Sigmoid colon (tissue), 7 donors: ENCODE data around the gene ADCK2. TPM values are rescaled to one million over a fixed set of nuclear protein-coding genes. Genes with fewer than 3 reads are reported as not detected.

Source experiments
- DNase-seq: peaks from one replicate; pipeline ENCODE4 v3.0.0-alpha.2; 2019
- H3K27ac ChIP-seq, 4 donors: fragments of 200-600 bp; sonication (generic); one replicate each; pipeline ENCODE4 v1.5.1; 2016 to 2019; ENCODE audit warnings: mild to moderate bottlenecking in 1 of 4
- H3K27me3 ChIP-seq, 3 donors: fragments of 200-600 bp; sonication (generic); one replicate each; pipeline ENCODE4 v1.5.1; 2019; ENCODE audit warnings: mild to moderate bottlenecking in 1 of 3
- H3K36me3 ChIP-seq, 4 donors: fragments of 200-600 bp; sonication (generic); one replicate each; pipeline ENCODE4 v1.5.1; 2016 to 2019
- H3K4me1 ChIP-seq, 4 donors: fragments of 200-600 bp; sonication (generic); one replicate each; pipeline ENCODE4 v1.5.1; 2017 to 2019
- H3K4me3 ChIP-seq, 4 donors: fragments of 200-600 bp; sonication (generic); one replicate each; pipeline ENCODE4 v1.5.1; 2017 to 2019; ENCODE audit warnings: mild to moderate bottlenecking in 2 of 4, moderate library complexity in 1 of 4
- H3K9me3 ChIP-seq, 4 donors: fragments of 200-600 bp in 3 of 4; sonication (generic) in 3 of 4; one replicate each; pipeline versions ENCODE4 v1.5.1 to v1.6.1; 2013 to 2019
- EP300 ChIP-seq, 4 donors: sonication (generic); formaldehyde crosslinking; IDR thresholded peaks; one replicate each; pipeline ENCODE4 v1.6.1; 2017; ENCODE audit warnings: antibody characterized with exemption in 4 of 4
- POLR2A ChIP-seq, 2 donors: fragments of 450-650 bp; IDR thresholded peaks; one replicate each; pipeline ENCODE4 v1.6.1; 2016; ENCODE audit warnings: antibody characterized with exemption in 2 of 2, mild to moderate bottlenecking in 2 of 2, moderate library complexity in 2 of 2
- POLR2AphosphoS5 ChIP-seq, 4 donors: sonication (generic); formaldehyde crosslinking; IDR thresholded peaks; one replicate each; pipeline ENCODE4 v1.6.1; 2017; ENCODE audit warnings: antibody characterized with exemption in 4 of 4
- WGBS, 2 donors: extraction: QIAGEN DNeasy Blood & Tissue Kit; methylation state at CpG; one replicate each; pipeline ENCODE4 v1.1.7; 2013; 5-methylcytosine and 5-hydroxymethylcytosine counted together
- intact Hi-C: fragments of 100-400 bp; cut with DNase I; formaldehyde crosslinking; loops from one replicate; pipeline ENCODE4 v1.15.1; 2023
- polyA plus RNA-seq, 3 donors: library from polyadenylated mRNA; stranded (reverse); fragments of 200-250 nt; gene quantifications; one replicate each; pipeline ENCODE4 v1.2.3, GENCODE V29; 2013
- total RNA-seq, 4 donors: library from RNA; depleted of rRNA; stranded (reverse); fragments of >200 nt; gene quantifications; one replicate each; pipeline ENCODE4 v1.1.0, GENCODE V29; 2016
- TF ChIP-seq, protein P1 (sequence below), 4 experiments: fragments of 450-650 bp in 3 of 4; fragments of 200-600 bp in 1 of 4; IDR thresholded peaks; one replicate each; pipeline ENCODE4 v1.5.1; 2016 to 2019; ENCODE audit warnings: antibody characterized with exemption in 4 of 4, mild to moderate bottlenecking in 3 of 4, moderate library complexity in 2 of 4
- donor health status: healthy with polysubstance abuse.
- donor health status: Bipolar disorder and iron deficiency.
- donor health status: healthy.

Gene ADCK2
- total and polyA plus RNA-seq, 7 donors, result 14.8 to 24.0 (median 20.5) TPM

DNA sequence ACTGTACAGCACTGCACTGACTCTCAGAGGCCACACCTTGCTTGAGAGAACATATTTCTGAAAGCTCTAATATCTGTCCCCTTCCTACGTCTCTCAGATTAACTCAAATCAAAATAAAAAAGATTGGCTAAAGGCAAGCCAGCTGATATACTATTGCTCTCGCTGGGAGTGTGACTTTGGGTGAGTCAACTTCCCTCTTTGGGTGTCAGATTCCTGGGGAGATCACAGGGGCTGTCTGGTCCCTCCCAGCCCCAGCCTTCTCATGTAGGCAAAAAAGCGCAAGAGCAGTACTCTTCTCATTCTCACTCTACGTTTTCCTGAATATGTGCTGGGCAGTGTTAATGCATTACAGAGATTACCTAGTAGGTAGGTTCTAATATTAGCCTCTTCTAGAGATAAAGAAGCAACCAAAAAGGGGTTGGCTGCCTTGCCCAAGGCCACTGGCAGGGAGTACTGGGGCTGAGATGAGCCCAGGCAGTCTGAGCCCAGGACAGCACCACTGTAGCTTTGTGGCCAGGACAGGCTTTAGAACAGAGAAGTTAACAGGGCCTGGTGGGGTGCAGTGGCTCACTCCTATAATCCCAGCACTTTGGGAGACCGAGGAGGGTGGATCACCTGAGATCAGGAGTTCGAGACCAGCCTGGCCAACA is 23.1 kb upstream of the ADCK2 start:
- Histone ChIP-seq H3K4me3 (no peak overlapping the region), H3K27ac (no peak overlapping the region), H3K27me3 (no peaks in the 10 kb centered on the region), H3K9me3 (no peaks in the 10 kb centered on the region), H3K4me1 (peaks cover 0 to 10% (median 8%) of the 10 kb centered on the region in 4 donors), H3K36me3 (no peaks in the 10 kb centered on the region)
- TF ChIP-seq POLR2AphosphoS5 (IDR thresholded peaks at IDR 0.05) (no peak), EP300 (IDR thresholded peaks at IDR 0.05) (no peak), POLR2A (IDR thresholded peaks at IDR 0.05) (no peak)
- TF ChIP-seq, protein P1, sequence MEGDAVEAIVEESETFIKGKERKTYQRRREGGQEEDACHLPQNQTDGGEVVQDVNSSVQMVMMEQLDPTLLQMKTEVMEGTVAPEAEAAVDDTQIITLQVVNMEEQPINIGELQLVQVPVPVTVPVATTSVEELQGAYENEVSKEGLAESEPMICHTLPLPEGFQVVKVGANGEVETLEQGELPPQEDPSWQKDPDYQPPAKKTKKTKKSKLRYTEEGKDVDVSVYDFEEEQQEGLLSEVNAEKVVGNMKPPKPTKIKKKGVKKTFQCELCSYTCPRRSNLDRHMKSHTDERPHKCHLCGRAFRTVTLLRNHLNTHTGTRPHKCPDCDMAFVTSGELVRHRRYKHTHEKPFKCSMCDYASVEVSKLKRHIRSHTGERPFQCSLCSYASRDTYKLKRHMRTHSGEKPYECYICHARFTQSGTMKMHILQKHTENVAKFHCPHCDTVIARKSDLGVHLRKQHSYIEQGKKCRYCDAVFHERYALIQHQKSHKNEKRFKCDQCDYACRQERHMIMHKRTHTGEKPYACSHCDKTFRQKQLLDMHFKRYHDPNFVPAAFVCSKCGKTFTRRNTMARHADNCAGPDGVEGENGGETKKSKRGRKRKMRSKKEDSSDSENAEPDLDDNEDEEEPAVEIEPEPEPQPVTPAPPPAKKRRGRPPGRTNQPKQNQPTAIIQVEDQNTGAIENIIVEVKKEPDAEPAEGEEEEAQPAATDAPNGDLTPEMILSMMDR (IDR thresholded peaks at IDR 0.05), result no peak
- DNase-seq, result peak; percentile 20
- 83 to 86% methylated on average over 6 of the region's 6 CpGs for WGBS, 2 donors
- intact Hi-C loops, result no loop called here

DNA sequence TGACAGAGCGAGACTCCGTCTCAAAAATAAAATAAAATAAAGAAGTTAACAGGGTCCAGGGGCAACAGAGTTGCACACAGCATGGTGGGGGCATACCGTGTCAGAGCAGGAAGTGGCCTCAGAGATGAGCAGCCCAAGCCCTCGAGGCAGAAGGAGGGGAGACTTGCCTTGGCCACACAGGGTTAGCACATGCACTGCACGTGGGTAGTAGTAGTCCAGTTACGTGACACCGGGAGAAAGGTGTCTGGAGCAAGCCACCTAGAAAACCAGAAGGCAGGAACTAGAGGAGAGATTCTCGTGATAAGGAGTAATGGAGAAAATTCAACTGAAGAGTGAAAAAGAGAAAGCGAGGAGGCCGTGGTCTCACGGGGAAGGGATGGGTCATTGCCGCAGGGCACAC is 22.4 kb upstream of the ADCK2 start:
- intact Hi-C loops, result no loop called here
- Histone ChIP-seq H3K27ac (no peak overlapping the region), H3K4me1 (peaks cover 0 to 10% (median 8%) of the 10 kb centered on the region in 4 donors), H3K36me3 (no peaks in the 10 kb centered on the region), H3K27me3 (no peaks in the 10 kb centered on the region), H3K4me3 (no peak overlapping the region), H3K9me3 (no peaks in the 10 kb centered on the region)
- no peak for TF ChIP-seq POLR2AphosphoS5 (IDR thresholded peaks at IDR 0.05)
- no peak for TF ChIP-seq EP300 (IDR thresholded peaks at IDR 0.05)
- no peak for TF ChIP-seq POLR2A (IDR thresholded peaks at IDR 0.05)
- TF ChIP-seq, protein P1 (IDR thresholded peaks at IDR 0.05), result no peak
- WGBS, 2 donors, result 85 to 93% methylated on average over 12 of the region's 12 CpGs
- peak; percentile 29 for DNase-seq

DNA sequence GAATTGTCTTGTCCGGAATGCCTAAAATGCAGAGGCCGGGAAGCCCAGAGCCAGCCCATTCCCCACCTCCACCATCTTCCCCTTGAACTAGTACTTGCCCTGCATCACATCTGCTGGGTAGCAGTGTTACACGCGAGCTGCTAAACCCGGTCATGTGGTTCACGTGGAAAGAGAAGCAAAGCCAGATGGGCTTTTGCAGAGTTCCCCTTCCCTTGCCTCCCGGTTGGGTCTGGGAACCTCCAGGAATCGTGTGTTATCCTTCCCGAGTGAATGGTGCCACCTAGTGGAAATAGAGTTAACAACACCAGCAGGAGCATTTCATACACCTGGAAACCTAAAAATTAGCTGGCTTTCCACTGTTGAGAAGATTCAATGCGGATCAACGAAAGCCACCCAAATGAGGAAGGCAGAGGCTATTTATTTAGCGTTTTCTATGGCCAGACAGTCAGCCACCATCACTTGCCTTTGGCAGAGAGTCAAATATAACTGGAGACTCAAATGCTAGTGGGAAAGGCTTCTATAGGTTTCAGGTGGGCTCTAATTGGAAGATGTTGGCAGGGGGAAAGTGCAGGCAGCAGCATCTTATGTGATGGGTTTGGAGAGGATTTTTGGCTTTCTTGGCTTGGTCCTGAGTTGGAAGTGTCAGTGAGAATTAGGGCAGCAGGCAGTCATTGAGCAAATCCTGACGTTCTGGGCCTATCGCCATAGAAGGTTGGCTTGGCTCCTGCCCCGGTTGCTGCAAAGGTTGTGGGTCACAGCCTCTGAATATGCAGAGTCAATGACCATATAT is 19.2 kb upstream of the ADCK2 start:
- no peaks in the 10 kb centered on the region for H3K9me3 ChIP-seq
- TF ChIP-seq, protein P1 (IDR thresholded peaks at IDR 0.05), result peak; percentile 88 to 94 (median 89)
- TF ChIP-seq EP300 (IDR thresholded peaks at IDR 0.05), result no peak
- peak overlapping the region in 1 of 4 donors; percentile 14 for H3K27ac ChIP-seq
- peak; percentile 85 for DNase-seq
- no peaks in the 10 kb centered on the region for H3K27me3 ChIP-seq
- intact Hi-C loops, result loop anchor here (1.0 to 2.0 kb wide), 2 partner anchors 135 to 177 kb away; no protein-coding TSS in a partner anchor
- H3K36me3 ChIP-seq, result no peaks in the 10 kb centered on the region
- H3K4me3 ChIP-seq, result no peak overlapping the region
- WGBS, 2 donors, result 27 to 31% methylated on average over 15 of the region's 15 CpGs
- H3K4me1 ChIP-seq, result peaks cover 0 to 25% (median 17%) of the 10 kb centered on the region in 4 donors

DNA sequence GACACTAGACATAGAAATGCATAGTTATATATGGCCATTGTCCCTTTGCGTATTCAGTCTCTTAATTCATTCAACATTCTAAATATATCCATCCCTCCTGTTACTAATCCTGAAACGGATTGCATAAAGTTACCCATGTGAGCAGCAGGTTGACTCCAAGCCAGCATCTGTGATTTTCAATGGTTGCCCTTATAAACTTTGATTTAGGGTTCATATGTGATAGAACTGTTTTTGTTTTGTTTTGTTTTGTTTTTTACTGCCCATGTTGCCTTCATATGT is 18.7 kb upstream of the ADCK2 start:
- DNase-seq, result no peak
- Histone ChIP-seq H3K36me3 (no peaks in the 10 kb centered on the region), H3K4me3 (no peak overlapping the region), H3K27ac (peak overlapping the region in 1 of 4 donors; percentile 14), H3K9me3 (no peaks in the 10 kb centered on the region), H3K4me1 (peaks cover 0 to 25% (median 17%) of the 10 kb centered on the region in 4 donors), H3K27me3 (no peaks in the 10 kb centered on the region)
- intact Hi-C loops, result no loop called here
- TF ChIP-seq EP300 (IDR thresholded peaks at IDR 0.05) (no peak), POLR2AphosphoS5 (IDR thresholded peaks at IDR 0.05) (no peak), POLR2A (IDR thresholded peaks at IDR 0.05) (no peak)
- TF ChIP-seq, protein P1 (IDR thresholded peaks at IDR 0.05), result no peak
- 84 to 86% methylated on average over 2 of the region's 2 CpGs for WGBS, 2 donors
